Osteocyte (in vitro differentiated cells): ENCODE measurements around the gene TXNDC5. TPM values are rescaled to one million over a fixed set of nuclear protein-coding genes. Genes with fewer than 3 reads are reported as not detected.

Experiments used
- DNase-seq: peaks from one replicate; pipeline ENCODE4 v3.0.0; 2021; ENCODE audit warnings: mixed read lengths; ENCODE audit not compliant: unreplicated experiment; ENCODE audit errors: extremely low spot score
- H3K27ac Mint-ChIP-seq: one replicate; pipeline ENCODE4 v1.8.0; 2021; ENCODE audit warnings: mild to moderate bottlenecking, mixed read lengths; ENCODE audit not compliant: unreplicated experiment
- H3K27me3 Mint-ChIP-seq: one replicate; pipeline ENCODE4 v1.8.0; 2021; ENCODE audit warnings: mixed read lengths; ENCODE audit not compliant: unreplicated experiment
- H3K36me3 Mint-ChIP-seq: one replicate; pipeline ENCODE4 v1.8.0; 2021; ENCODE audit warnings: mixed read lengths; ENCODE audit not compliant: unreplicated experiment
- H3K4me1 Mint-ChIP-seq: one replicate; pipeline ENCODE4 v1.8.0; 2021; ENCODE audit warnings: mixed read lengths; ENCODE audit not compliant: unreplicated experiment
- H3K4me3 Mint-ChIP-seq: one replicate; pipeline ENCODE4 v1.8.0; 2021; ENCODE audit warnings: mild to moderate bottlenecking, moderate library complexity, mixed read lengths; ENCODE audit not compliant: unreplicated experiment
- H3K9me3 Mint-ChIP-seq: one replicate; pipeline ENCODE4 v1.8.0; 2021; ENCODE audit warnings: mixed read lengths; ENCODE audit not compliant: unreplicated experiment
- CTCF ChIP-seq: fragments of 200-600 bp; sonication (generic); IDR thresholded peaks from 2 replicates; pipeline ENCODE4 v1.5.0; 2021; ENCODE audit warnings: antibody characterized with exemption, mild to moderate bottlenecking, moderate library complexity
- total RNA-seq: library from RNA; stranded (reverse); gene quantifications from 2 replicates; pipeline ENCODE4 v1.2.1, GENCODE V29; 2021

TXNDC5 gene
- total RNA-seq, 1 donor from 2014 or later: 148 TPM

- H3K9me3 Mint-ChIP-seq: no peaks in the 10 kb centered on the region
- H3K4me1 Mint-ChIP-seq: no peaks in the 10 kb centered on the region
- TF ChIP-seq CTCF: no peak
- H3K27me3 Mint-ChIP-seq: no peaks in the 10 kb centered on the region
- peaks cover 52% of the 10 kb centered on the region for H3K36me3 Mint-ChIP-seq
- H3K4me3 Mint-ChIP-seq: no peak overlapping the region
- no peak for DNase-seq
- H3K27ac Mint-ChIP-seq: no peak overlapping the region
Measured at GRCh38 chr6:7891078-7891872, 19.3 kb downstream of the TXNDC5 start.

GRCh38 chr6:7888587-7889357 lies 21.8 kb downstream of the TXNDC5 start:
- H3K27me3 Mint-ChIP-seq: no peaks in the 10 kb centered on the region
- TF ChIP-seq CTCF: no peak
- H3K9me3 Mint-ChIP-seq: no peaks in the 10 kb centered on the region
- H3K4me3 Mint-ChIP-seq: no peak overlapping the region
- H3K36me3 Mint-ChIP-seq: peaks cover 54% of the 10 kb centered on the region
- no peaks in the 10 kb centered on the region for H3K4me1 Mint-ChIP-seq
- no peak overlapping the region for H3K27ac Mint-ChIP-seq
- DNase-seq: no peak

- Mint-ChIP-seq H3K9me3 (no peaks in the 10 kb centered on the region), H3K4me1 (no peaks in the 10 kb centered on the region), H3K27me3 (no peaks in the 10 kb centered on the region), H3K36me3 (peaks cover 60% of the 10 kb centered on the region), H3K27ac (no peak overlapping the region), H3K4me3 (no peak overlapping the region)
- DNase-seq: no peak
- TF ChIP-seq CTCF: no peak
Measured at GRCh38 chr6:7887278-7887991, 23.2 kb downstream of the TXNDC5 start.

GRCh38 chr6:7886132-7886531 lies 24.5 kb downstream of the TXNDC5 start:
- Mint-ChIP-seq H3K9me3 (no peaks in the 10 kb centered on the region), H3K36me3 (peaks cover 61% of the 10 kb centered on the region), H3K4me1 (no peaks in the 10 kb centered on the region), H3K27me3 (no peaks in the 10 kb centered on the region), H3K4me3 (no peak overlapping the region), H3K27ac (no peak overlapping the region)
- DNase-seq: no peak
- no peak for TF ChIP-seq CTCF

GRCh38 chr6:7883381-7883780 lies 27.2 kb downstream of the TXNDC5 start:
- H3K4me3 Mint-ChIP-seq: no peak overlapping the region
- no peaks in the 10 kb centered on the region for H3K27me3 Mint-ChIP-seq
- no peaks in the 10 kb centered on the region for H3K4me1 Mint-ChIP-seq
- H3K36me3 Mint-ChIP-seq: peaks cover 54% of the 10 kb centered on the region
- no peak for TF ChIP-seq CTCF
- H3K27ac Mint-ChIP-seq: no peak overlapping the region
- no peaks in the 10 kb centered on the region for H3K9me3 Mint-ChIP-seq
- no peak for DNase-seq
